Esophagus muscularis mucosa (tissue), 3 donors: ENCODE data around the gene ITSN2.

Source experiments
- CTCF ChIP-seq, 3 experiments: fragments of 200-600 bp in 2 of 3; fragments of 450-650 bp in 1 of 3; sonication (generic) in 2 of 3; IDR thresholded peaks; one replicate each; pipeline ENCODE4 v1.5.1; 2017 to 2019; ENCODE audit warnings: antibody characterized with exemption in 3 of 3, mild to moderate bottlenecking in 2 of 3, moderate library complexity in 1 of 3
- POLR2A ChIP-seq: fragments of 450-650 bp; IDR thresholded peaks from one replicate; pipeline ENCODE4 v1.6.1; 2017; ENCODE audit warnings: antibody characterized with exemption, moderate library complexity, mild to moderate bottlenecking, low read depth

GRCh38 chr2:24237313-24237712 is 123.0 kb downstream of the ITSN2 start:
- TF ChIP-seq CTCF (IDR thresholded peaks at IDR 0.05) (no peak), POLR2A (no peak)
